Adipose tissue (tissue), 3 donors: ENCODE measurements around the gene GRIP1. TPM values are rescaled to one million over a fixed set of nuclear protein-coding genes. Genes with fewer than 3 reads are reported as not detected.

Experiments
- H3K27ac ChIP-seq: one replicate; pipeline ENCODE4 v1.5.1; 2013; ENCODE audit warnings: low read depth, low read length
- WGBS, 3 donors: extraction: QIAGEN DNeasy Blood & Tissue Kit; methylation state at CpG; one replicate each; pipeline ENCODE4 v1.1.7; 2013; 5-methylcytosine and 5-hydroxymethylcytosine counted together
- polyA plus RNA-seq, 3 donors: library from polyadenylated mRNA; stranded (reverse); fragments of 200-250 nt; gene quantifications; one replicate each; pipeline ENCODE4 v1.2.3, GENCODE V29; 2013
- donor health status: healthy with polysubstance abuse.
- donor health status: Bipolar disorder and iron deficiency.
- donor health status: healthy.

The GRIP1 gene, protein sequence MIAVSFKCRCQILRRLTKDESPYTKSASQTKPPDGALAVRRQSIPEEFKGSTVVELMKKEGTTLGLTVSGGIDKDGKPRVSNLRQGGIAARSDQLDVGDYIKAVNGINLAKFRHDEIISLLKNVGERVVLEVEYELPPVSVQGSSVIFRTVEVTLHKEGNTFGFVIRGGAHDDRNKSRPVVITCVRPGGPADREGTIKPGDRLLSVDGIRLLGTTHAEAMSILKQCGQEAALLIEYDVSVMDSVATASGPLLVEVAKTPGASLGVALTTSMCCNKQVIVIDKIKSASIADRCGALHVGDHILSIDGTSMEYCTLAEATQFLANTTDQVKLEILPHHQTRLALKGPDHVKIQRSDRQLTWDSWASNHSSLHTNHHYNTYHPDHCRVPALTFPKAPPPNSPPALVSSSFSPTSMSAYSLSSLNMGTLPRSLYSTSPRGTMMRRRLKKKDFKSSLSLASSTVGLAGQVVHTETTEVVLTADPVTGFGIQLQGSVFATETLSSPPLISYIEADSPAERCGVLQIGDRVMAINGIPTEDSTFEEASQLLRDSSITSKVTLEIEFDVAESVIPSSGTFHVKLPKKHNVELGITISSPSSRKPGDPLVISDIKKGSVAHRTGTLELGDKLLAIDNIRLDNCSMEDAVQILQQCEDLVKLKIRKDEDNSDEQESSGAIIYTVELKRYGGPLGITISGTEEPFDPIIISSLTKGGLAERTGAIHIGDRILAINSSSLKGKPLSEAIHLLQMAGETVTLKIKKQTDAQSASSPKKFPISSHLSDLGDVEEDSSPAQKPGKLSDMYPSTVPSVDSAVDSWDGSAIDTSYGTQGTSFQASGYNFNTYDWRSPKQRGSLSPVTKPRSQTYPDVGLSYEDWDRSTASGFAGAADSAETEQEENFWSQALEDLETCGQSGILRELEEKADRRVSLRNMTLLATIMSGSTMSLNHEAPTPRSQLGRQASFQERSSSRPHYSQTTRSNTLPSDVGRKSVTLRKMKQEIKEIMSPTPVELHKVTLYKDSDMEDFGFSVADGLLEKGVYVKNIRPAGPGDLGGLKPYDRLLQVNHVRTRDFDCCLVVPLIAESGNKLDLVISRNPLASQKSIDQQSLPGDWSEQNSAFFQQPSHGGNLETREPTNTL
- polyA plus RNA-seq: under 1 TPM; 0.11 to 0.63 (median 0.19) TPM

GRCh38 chr12:66678338-66679275, at the start of gene GRIP1:
TSS of gene GRIP1 (minus strand) at chr12:66679076. CDS start at chr12:66678904, 172 bp downstream.
- H3K27ac ChIP-seq: no peak within 1 kb of the TSS
- 59 to 75% (median 66%) methylated on average over 16 of the region's 16 CpGs for WGBS, 3 donors

- WGBS, 3 donors: 81 to 85% (median 85%) methylated on average over 4 of the region's 4 CpGs
- H3K27ac ChIP-seq: no peak overlapping the region
Observed at GRCh38 chr12:66726556-66726955, 47.7 kb upstream of the GRIP1 start.

DNA sequence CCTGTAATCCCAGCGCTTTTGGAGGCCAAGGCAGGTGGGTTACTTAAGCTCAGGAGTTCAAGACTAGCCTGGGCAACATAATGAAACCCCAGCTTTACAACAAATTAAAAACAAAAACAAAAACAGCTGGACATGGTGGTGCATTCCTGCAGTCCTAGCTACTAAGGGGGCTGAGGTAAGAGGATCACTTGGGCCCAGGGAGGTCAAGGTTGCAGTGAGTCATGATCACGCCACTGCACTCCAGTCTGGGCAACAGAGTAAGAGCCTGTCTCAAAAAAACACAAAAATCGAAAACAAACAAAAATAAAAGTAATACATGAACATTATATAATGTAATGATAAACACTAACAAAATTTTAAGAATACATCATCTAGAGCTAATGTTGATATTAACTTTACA, 46.2 kb upstream of the GRIP1 start:
- WGBS, 3 donors: 86 to 89% (median 87%) methylated on average over 3 of the region's 3 CpGs
- no peak overlapping the region for H3K27ac ChIP-seq

- H3K27ac ChIP-seq: no peak overlapping the region
- WGBS, 3 donors: 75 to 87% (median 77%) methylated on average over 4 of the region's 4 CpGs
Observed at GRCh38 chr12:66724616-66725015, 45.7 kb upstream of the GRIP1 start.

- WGBS, 3 donors: 90 to 95% (median 92%) methylated on average over 2 of the region's 2 CpGs
- H3K27ac ChIP-seq: no peak overlapping the region
Observed at GRCh38 chr12:66724026-66724425, 45.1 kb upstream of the GRIP1 start.

- H3K27ac ChIP-seq: no peak overlapping the region
- WGBS, 3 donors: 74 to 92% (median 89%) methylated on average over 2 of the region's 2 CpGs
Observed at GRCh38 chr12:66719862-66720261, 41.0 kb upstream of the GRIP1 start.

DNA sequence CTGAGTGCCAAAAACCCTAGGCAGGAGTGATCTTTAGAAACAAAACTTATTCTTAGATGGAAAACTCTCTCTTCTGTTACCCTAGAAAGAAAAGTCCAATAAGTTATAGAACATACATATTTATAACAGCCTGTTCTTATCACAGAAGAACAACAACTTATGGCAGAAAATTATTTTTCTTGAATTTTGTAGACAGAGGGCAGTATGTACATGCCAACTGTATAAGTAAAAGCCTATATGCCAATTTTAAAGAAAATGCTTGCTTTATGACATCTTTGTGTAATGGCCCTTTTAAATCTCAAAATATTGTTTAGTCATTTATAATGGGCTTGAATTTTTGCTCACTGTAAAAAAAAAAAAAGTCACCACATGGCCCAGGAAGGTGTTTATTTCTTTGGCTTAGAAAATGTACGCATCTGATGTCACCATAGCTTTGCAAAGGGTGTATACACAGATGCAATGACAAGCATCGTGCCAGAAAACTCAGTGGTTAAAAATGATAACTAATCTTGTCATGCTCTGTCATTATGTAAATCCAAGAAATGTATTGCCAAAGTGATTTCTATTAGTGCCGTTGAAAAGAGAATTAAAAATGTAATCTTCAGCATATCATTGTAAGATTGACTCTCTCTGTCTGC, 38.3 kb upstream of the GRIP1 start:
- no peak overlapping the region for H3K27ac ChIP-seq
- WGBS, 3 donors: 82 to 90% (median 85%) methylated on average over 3 of the region's 3 CpGs

DNA sequence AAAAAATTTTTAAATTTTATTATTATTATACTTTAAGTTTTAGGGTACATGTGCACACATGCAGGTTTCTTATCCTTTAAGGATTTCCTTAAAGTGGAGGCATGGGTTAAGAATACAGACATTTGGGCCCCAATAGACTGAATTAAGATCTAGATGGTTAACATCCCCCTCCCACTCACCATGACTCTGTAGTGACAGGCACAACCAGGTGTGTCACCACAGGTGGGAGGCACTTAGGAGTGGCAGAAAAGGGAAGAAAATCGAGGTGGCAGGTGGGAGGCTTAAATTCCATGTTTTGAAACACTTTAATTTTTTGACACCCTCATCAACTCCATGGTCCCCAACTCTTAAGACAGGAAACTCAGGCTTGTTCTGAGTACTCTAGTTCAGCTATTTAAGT, 37.6 kb upstream of the GRIP1 start:
- no peak overlapping the region for H3K27ac ChIP-seq
- WGBS, 3 donors: 26 to 42% (median 42%) methylated on average over 1 of the region's 1 CpG

DNA sequence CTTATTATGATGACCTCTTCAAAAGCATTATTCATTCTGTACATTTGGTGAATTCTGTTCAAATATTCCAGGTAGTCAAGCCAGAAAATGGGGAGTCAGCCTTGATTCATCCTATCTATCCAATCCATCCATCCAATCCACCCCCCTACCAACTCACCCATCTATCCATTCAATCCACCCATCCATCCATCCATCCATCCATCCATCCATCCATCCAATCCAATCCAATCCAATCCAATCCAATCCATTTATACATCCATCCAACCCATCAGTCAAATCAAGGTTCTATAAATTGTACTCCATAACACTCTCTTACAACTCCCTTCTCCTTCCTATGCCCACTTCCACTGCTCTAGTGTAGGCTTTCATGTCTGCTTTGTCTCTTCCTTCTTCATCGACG, 35.8 kb upstream of the GRIP1 start:
- WGBS, 3 donors: 87 to 96% (median 89%) methylated on average over 2 of the region's 2 CpGs

DNA sequence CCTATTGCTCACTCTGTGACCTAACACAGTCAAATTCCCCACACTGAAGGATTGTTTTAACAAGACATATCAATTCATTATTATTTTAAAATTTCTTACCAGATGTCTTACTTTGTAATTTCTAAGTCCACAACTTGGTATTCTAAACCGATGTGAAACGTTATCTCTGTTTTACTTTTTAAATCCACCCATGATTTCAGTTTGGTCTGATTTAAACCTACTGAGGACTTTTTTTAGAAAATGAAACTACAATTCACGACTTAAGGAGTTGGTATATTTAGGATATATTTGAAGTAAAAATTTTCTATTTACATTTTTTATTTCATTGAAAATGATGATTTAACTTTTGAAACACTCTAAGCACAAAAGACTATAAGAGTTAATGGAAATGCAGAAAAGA, 35.1 kb upstream of the GRIP1 start:
- no peak overlapping the region for H3K27ac ChIP-seq
- 34 to 71% (median 41%) methylated on average over 3 of the region's 3 CpGs for WGBS, 3 donors

More for the DNA sequence above, 35.8 kb upstream of the GRIP1 start:
- no peak overlapping the region for H3K27ac ChIP-seq

- 51 to 72% (median 53%) methylated on average over 2 of the region's 2 CpGs for WGBS, 3 donors
- no peak overlapping the region for H3K27ac ChIP-seq
Observed at GRCh38 chr12:66709893-66710292, 31.0 kb upstream of the GRIP1 start.

GRCh38 chr12:66709457-66709773, 30.5 kb upstream of the GRIP1 start:
- WGBS, 3 donors: 80 to 90% (median 84%) methylated on average over 1 of the region's 1 CpG
- no peak overlapping the region for H3K27ac ChIP-seq

DNA sequence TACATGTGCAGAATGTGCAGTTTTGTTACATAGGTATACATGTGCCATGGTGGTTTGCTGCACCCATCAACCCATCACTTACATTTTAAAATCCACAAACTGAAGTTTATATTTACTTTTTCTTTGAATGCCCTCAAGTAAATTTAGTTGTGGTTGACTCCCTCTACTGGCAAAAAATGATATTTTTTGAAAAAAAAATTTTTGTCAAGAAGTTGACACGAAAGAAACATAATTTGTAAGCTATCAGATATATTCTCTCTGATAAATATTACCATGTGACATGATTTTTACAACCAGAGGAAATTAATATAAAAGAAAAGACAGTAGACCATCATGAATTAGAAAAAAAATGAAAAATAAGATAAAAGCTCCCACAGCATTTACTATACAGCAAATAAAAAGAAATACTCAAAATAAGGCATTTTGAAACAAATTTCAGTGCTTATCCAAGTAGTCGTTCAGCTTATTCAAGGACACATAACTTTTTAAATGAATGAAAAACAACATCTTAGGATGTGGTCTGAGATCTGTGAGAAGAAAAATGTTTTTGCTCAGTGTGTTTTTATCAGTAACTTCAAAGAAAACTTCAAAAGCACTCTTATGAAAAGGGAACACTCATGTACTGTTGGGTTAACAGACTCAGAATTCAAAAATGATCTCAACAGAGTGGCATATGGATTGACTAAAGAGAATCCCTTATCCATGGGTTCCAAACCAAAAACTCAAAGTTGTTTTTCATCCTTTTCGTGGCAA, 30.0 kb upstream of the GRIP1 start:
- no peak overlapping the region for H3K27ac ChIP-seq
- 25 to 35% (median 33%) methylated on average over 3 of the region's 3 CpGs for WGBS, 3 donors

GRCh38 chr12:66707002-66707697, 28.3 kb upstream of the GRIP1 start:
- H3K27ac ChIP-seq: no peak overlapping the region
- 70 to 82% (median 71%) methylated on average over 4 of the region's 4 CpGs for WGBS, 3 donors

DNA sequence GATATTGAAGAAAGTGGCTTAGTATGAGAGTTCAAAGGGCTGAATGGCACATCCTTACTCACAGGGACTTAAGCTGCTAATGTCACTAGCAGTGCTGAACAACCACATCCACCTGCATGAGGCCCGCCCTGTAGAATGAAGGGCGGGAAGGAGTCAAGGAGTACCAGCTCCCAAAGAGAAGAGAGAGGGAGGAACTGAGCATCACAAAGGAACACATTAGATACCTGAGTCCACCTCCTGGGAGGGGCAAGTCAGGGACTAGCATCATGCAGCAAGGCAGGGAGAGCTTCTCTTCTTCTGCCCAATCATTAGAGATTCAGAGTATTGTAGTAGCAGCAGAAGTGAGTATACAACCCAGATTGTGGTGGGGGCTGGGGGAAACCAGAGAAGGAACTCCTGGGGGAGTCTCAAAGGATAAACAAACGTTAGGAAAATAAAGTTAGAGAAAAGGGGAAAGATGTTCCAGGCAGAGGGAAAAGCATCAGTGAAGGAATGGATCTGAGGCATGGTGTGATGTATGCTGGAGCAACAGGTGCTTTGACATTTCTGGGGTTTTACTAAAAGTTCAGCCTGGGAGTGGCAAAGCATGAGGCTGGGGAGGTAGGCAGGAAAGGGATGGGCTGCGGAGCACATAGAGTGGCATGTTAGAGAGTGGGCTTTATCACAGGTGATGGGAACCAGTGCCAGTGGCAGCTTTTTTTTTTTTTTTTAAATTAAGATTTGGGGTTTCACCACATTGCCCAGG, 21.0 kb upstream of the GRIP1 start:
- no peak overlapping the region for H3K27ac ChIP-seq
- WGBS, 3 donors: 69 to 82% (median 81%) methylated on average over 4 of the region's 4 CpGs

GRCh38 chr12:66698558-66698957, 19.7 kb upstream of the GRIP1 start:
- H3K27ac ChIP-seq: no peak overlapping the region
- WGBS, 3 donors: 73 to 85% (median 80%) methylated on average over 4 of the region's 4 CpGs
